Common myeloid progenitor, CD34-positive (primary cell): ENCODE results near the gene CD74.

Experiments
- CTCF ChIA-PET: fragments of 350-600 bp; sonication (Branson Sonifier 250); formaldehyde crosslinking; loops from one replicate; lab custom pipeline; 2021; ENCODE audit warnings: antibody characterized with exemption; lab: Charles Lee
- POLR2A ChIA-PET: fragments of 350-600 bp; sonication (Branson Sonifier 250); formaldehyde crosslinking; loops from one replicate; lab custom pipeline; 2021; ENCODE audit warnings: antibody characterized with exemption; lab: Charles Lee
- DNase-seq, 3 donors: peaks; one replicate each; pipeline versions ENCODE4 v3.0.0 to v3.0.0-alpha.2; 2013
- H3K27ac ChIP-seq, 2 experiments: 1 replicate in 1 of 2; 2 replicates in 1 of 2; pipeline ENCODE4 v1.7.0; 2013; ENCODE audit warnings: inconsistent platforms in 2 of 2, low read length in 2 of 2, mild to moderate bottlenecking in 2 of 2, low read depth in 1 of 2, moderate library complexity in 1 of 2; ENCODE audit not compliant: severe bottlenecking in 2 of 2, insufficient read depth in 1 of 2, poor library complexity in 1 of 2
- H3K27me3 ChIP-seq, 5 experiments: replicated peaks in 2 of 5; 1 replicate in 3 of 5; 2 replicates in 2 of 5; pipeline versions ENCODE4 v1.6.1 to v1.7.0; 2013; ENCODE audit warnings: low read length in 4 of 5, mild to moderate bottlenecking in 2 of 5, moderate library complexity in 2 of 5, inconsistent platforms in 1 of 5; ENCODE audit not compliant: insufficient read depth in 5 of 5, control insufficient read depth in 4 of 5
- H3K36me3 ChIP-seq, 4 experiments: 1 replicate in 2 of 4; 2 replicates in 2 of 4; pipeline versions ENCODE4 v1.6.1 to v1.7.0; 2013; ENCODE audit warnings: low read length in 3 of 4, control low read depth in 1 of 4, mild to moderate bottlenecking in 1 of 4; ENCODE audit not compliant: control insufficient read depth in 4 of 4, insufficient read depth in 4 of 4
- H3K4me1 ChIP-seq, 4 experiments: 1 replicate in 3 of 4; 2 replicates in 1 of 4; pipeline versions ENCODE4 v1.6.1 to v1.7.1; 2013; ENCODE audit warnings: low read length in 3 of 4, mild to moderate bottlenecking in 3 of 4, control low read depth in 1 of 4, inconsistent platforms in 1 of 4, moderate library complexity in 1 of 4; ENCODE audit not compliant: control insufficient read depth in 4 of 4, insufficient read depth in 4 of 4; ENCODE audit errors: control extremely low read depth in 1 of 4
- H3K4me3 ChIP-seq, 7 experiments: 1 replicate in 4 of 7; 2 replicates in 3 of 7; pipeline versions ENCODE4 v1.5.1 to v1.7.0; 2013; ENCODE audit warnings: mild to moderate bottlenecking in 7 of 7, low read length in 6 of 7, moderate library complexity in 6 of 7, inconsistent platforms in 2 of 7, low read depth in 2 of 7, control low read depth in 1 of 7; ENCODE audit not compliant: insufficient read depth in 4 of 7, control insufficient read depth in 1 of 7; ENCODE audit errors: extremely low read depth in 1 of 7
- H3K9me3 ChIP-seq, 5 experiments: 1 replicate in 4 of 5; 2 replicates in 1 of 5; pipeline versions ENCODE4 v1.6.1 to v1.7.1; 2013; ENCODE audit warnings: low read length in 4 of 5, mild to moderate bottlenecking in 2 of 5, inconsistent platforms in 1 of 5, low read depth in 1 of 5, moderate library complexity in 1 of 5; ENCODE audit not compliant: control insufficient read depth in 4 of 5, insufficient read depth in 2 of 5; ENCODE audit errors: control extremely low read depth in 1 of 5
- WGBS: methylation state at CpG from one replicate; pipeline ENCODE4 v1.1.5; 2013; ENCODE audit not compliant: insufficient coverage; 5-methylcytosine and 5-hydroxymethylcytosine counted together

Gene CD74

GRCh38 chr5:150448334-150448733 is 35.6 kb upstream of the CD74 start:
- Histone ChIP-seq H3K27ac (peak overlapping the region; percentile 99 to 100), H3K36me3 (peaks cover 13 to 56% (median 47%) of the 10 kb centered on the region in 4 experiments), H3K9me3 (no peaks in the 10 kb centered on the region), H3K4me3 (peak overlapping the region in 6 of 7 experiments; percentile 90 to 98 (median 95)), H3K4me1 (peaks cover 6 to 35% (median 32%) of the 10 kb centered on the region in 4 experiments), H3K27me3 (no peaks in the 10 kb centered on the region)
- ChIA-PET CTCF (no interaction called here), POLR2A (no interaction called here)
- 0% methylated on average over 1 of the region's 4 CpGs for WGBS
- DNase-seq: no peak

GRCh38 chr5:150447188-150447587 is 34.5 kb upstream of the CD74 start:
- POLR2A ChIA-PET: no interaction called here
- CTCF ChIA-PET: interaction anchor here (1.3 kb wide), 1 partner anchor 9 kb away, joined by 6 read pairs; no protein-coding TSS in a partner anchor
- Histone ChIP-seq H3K9me3 (no peaks in the 10 kb centered on the region), H3K27ac (peak overlapping the region; percentile 5 to 100), H3K27me3 (no peaks in the 10 kb centered on the region), H3K36me3 (peaks cover 13 to 59% (median 51%) of the 10 kb centered on the region in 4 experiments), H3K4me1 (peaks cover 6 to 26% (median 23%) of the 10 kb centered on the region in 4 experiments), H3K4me3 (peak overlapping the region in 3 of 7 experiments; percentile 95 to 98 (median 95))
- 98% methylated on average over 6 of the region's 6 CpGs for WGBS
- no peak for DNase-seq

GRCh38 chr5:150446583-150446982 is 33.9 kb upstream of the CD74 start:
- Histone ChIP-seq H3K4me1 (peaks cover 6 to 24% (median 22%) of the 10 kb centered on the region in 4 experiments), H3K27ac (peak overlapping the region; percentile 5 to 18), H3K4me3 (no peak overlapping the region), H3K36me3 (peaks cover 13 to 62% (median 54%) of the 10 kb centered on the region in 4 experiments), H3K27me3 (no peaks in the 10 kb centered on the region), H3K9me3 (no peaks in the 10 kb centered on the region)
- DNase-seq: no peak
- 97% methylated on average over 6 of the region's 6 CpGs for WGBS
- CTCF ChIA-PET: interaction anchor here (1.1 to 2.9 kb wide), 3 partner anchors 8 to 335 kb away, joined by 3 to 9 read pairs (median 6); no protein-coding TSS in a partner anchor
- POLR2A ChIA-PET: no interaction called here

- H3K36me3 ChIP-seq: peaks cover 13 to 62% (median 55%) of the 10 kb centered on the region in 4 experiments
- no peak for DNase-seq
- CTCF ChIA-PET: interaction anchor here (0.9 to 2.9 kb wide), 5 partner anchors 8 to 336 kb away, joined by 3 to 9 read pairs (median 6); no protein-coding TSS in a partner anchor
- POLR2A ChIA-PET: no interaction called here
- 100% methylated on average over 2 of the region's 2 CpGs for WGBS
- H3K4me3 ChIP-seq: no peak overlapping the region
- peaks cover 6 to 24% (median 22%) of the 10 kb centered on the region in 4 experiments for H3K4me1 ChIP-seq
- H3K27ac ChIP-seq: peak overlapping the region in 1 of 2 experiments; percentile 18
- no peaks in the 10 kb centered on the region for H3K27me3 ChIP-seq
- H3K9me3 ChIP-seq: no peaks in the 10 kb centered on the region
Observed at GRCh38 chr5:150446088-150446487, 33.4 kb upstream of the CD74 start.

GRCh38 chr5:150444770-150445169 is 32.1 kb upstream of the CD74 start:
- Histone ChIP-seq H3K27me3 (no peaks in the 10 kb centered on the region), H3K4me1 (peaks cover 6 to 24% (median 22%) of the 10 kb centered on the region in 4 experiments), H3K36me3 (peaks cover 13 to 62% (median 58%) of the 10 kb centered on the region in 4 experiments), H3K27ac (no peak overlapping the region), H3K9me3 (no peaks in the 10 kb centered on the region), H3K4me3 (no peak overlapping the region)
- POLR2A ChIA-PET: no interaction called here
- no peak for DNase-seq
- WGBS: 95% methylated on average over 9 of the region's 9 CpGs
- CTCF ChIA-PET: interaction anchor here (0.6 to 2.9 kb wide), 5 partner anchors 9 to 47 kb away, joined by 3 to 9 read pairs (median 5); no protein-coding TSS in a partner anchor

GRCh38 chr5:150443242-150444075 is 30.7 kb upstream of the CD74 start:
- ChIA-PET CTCF (no interaction called here), POLR2A (no interaction called here)
- no peak for DNase-seq
- Histone ChIP-seq H3K4me1 (peaks cover under 1 to 20% (median 18%) of the 10 kb centered on the region in 4 experiments), H3K4me3 (no peak overlapping the region), H3K9me3 (no peaks in the 10 kb centered on the region), H3K27ac (no peak overlapping the region), H3K27me3 (no peaks in the 10 kb centered on the region), H3K36me3 (peaks cover 13 to 62% (median 56%) of the 10 kb centered on the region in 4 experiments)
- WGBS: 94% methylated on average over 9 of the region's 15 CpGs

GRCh38 chr5:150442699-150443080 is 30.0 kb upstream of the CD74 start:
- DNase-seq: no peak
- ChIA-PET CTCF (interaction anchor here (0.9 to 1.4 kb wide), 5 partner anchors 26 to 84 kb away, joined by 3 to 6 read pairs (median 3); no protein-coding TSS in a partner anchor), POLR2A (no interaction called here)
- 85% methylated on average over 5 of the region's 6 CpGs for WGBS
- Histone ChIP-seq H3K27ac (no peak overlapping the region), H3K27me3 (no peaks in the 10 kb centered on the region), H3K9me3 (no peaks in the 10 kb centered on the region), H3K36me3 (peaks cover 12 to 58% (median 49%) of the 10 kb centered on the region in 4 experiments), H3K4me3 (no peak overlapping the region), H3K4me1 (peaks cover 0 to 12% (median 10%) of the 10 kb centered on the region in 4 experiments)
